NCI-H2107 (cell line): ENCODE results near the gene TRIM43B.
"Not testable (repeated sequence)": the region's sequence is repeated elsewhere in the genome, so short reads cannot be mapped to it uniquely, and the experiment has no call there.

ENCODE experiments used
- DNase-seq: peaks from one replicate; lab custom pipeline; 2025; lab: John Stamatoyannopoulos, UW

Gene TRIM43B

DNA sequence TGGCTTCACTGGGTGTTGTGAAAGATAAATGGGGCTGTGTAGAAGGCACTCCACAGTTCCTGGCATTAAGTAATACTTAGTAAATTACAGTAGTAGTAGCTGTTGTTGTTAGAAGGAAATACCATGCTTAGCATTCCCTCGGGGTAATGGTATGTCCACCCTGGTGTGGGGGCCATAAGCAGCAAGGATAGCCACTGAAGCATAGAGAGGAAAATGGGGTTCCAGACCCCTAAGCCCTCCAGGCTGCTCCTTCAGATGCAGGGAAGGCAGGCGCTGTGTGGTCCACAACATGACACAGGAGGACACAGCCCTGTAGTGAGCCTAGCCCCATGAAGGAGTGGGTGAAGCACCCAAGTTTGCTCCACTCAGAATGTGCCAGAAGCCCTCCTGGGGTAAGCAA, 50.6 kb downstream of the TRIM43B start:
- DNase-seq = not testable (repeated sequence)

DNA sequence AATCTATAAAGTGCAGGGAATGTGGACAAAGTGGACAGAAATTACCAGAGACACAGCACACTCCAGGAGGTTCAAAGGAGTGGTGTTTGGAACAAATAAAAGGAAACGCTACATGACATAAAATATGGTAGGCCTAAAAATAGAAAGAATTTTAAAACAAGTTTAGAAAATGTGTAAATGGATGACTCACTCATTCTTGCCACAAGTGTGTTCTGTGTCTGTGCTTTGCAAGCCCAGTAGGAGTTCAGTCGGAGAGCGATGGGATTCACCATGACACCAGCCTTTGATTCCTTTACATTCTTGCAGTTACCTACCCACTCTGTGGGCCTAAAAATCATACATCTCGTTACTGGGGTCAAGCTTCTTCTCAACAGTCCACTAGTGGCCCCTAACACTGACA, 51.2 kb downstream of the TRIM43B start:
- DNase-seq = not testable (repeated sequence)

DNA sequence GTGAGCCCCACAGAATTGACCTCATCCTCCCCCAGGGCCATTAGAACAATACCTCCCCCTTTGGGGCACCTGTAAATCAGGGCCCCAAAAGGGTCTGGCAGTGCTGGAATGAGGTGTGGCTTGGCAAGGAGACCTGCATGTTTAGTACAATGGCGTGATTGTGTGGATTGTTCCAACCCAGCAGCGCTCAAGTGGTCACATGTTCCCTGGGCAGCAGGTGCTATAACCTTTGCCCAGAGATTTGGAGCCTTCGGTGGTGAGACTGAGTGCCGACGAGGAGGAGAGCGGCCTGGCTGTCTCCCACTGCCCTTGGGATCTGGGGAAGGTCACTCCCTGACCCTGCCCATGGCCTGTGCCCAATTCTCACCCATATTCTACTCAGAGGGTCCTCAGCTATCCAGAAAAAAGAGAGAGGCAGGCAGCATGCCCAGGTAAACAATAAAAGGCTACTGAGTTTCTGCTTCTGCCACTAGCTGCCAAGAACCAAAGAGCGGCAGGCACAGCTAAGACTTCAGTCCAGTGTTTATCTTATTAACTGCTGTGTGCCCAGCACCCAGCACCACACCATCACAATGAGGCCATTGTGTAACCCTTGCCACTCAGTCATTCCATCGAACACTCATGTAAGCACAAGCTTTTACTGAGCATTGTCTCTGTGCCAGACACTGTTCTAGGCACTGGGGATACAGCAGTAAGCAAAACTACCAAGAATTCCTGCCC, 54.6 kb downstream of the TRIM43B start:
- not testable (repeated sequence) for DNase-seq

DNA sequence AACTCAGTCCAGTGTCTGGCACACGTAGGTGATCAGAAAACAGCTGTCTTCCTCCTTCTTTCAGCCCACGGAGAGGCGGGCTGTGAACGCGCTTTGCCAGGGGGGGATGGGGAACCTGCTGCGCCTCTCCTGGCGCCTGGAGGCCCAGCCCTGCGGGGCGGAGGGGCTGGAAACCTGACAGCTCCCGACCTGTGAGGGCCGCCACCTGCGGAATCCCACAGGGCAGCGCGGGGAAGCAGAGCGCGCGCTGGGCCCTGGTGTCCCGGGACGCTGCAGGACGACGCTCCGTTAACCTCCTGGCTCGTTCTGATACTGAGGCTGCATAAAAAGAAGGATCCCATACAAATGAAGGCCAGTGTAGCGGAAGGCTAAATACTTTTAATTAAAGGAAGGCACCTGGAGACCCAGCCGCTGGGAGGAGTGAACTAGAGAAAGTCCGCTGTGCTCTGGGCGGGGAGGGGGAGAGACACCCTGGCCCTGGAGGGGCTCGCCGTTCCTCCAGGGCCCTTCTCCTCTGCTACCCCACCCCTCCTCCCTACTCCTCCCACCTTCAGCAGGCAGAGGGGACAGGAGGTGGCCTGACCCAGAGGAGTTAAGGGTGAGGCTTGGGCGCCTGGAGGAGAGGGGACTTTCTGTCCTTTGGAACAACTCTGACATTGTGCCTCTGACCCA, 57.2 kb downstream of the TRIM43B start:
- not testable (repeated sequence) for DNase-seq
